Activated CD8-positive, alpha-beta memory T cell treated with anti-CD3 and anti-CD28 coated beads for 36 hours (primary cell): ENCODE measurements around the gene TRIM14. TPM values are rescaled to one million over a fixed set of nuclear protein-coding genes. Genes with fewer than 3 reads are reported as not detected.
"Not testable (repeated sequence)": the region's sequence is repeated elsewhere in the genome, so short reads cannot be mapped to it uniquely, and the experiment has no call there.

ENCODE experiments used
- CTCF ChIA-PET: fragments of 350-600 bp; sonication (Branson Sonifier 250); formaldehyde crosslinking; loops from one replicate; lab custom pipeline; 2021; ENCODE audit warnings: antibody characterized with exemption; lab: Charles Lee
- POLR2A ChIA-PET: fragments of 350-600 bp; sonication (Branson Sonifier 250); formaldehyde crosslinking; loops from one replicate; lab custom pipeline; 2021; ENCODE audit warnings: antibody characterized with exemption; lab: Charles Lee
- total RNA-seq, 2 experiments: library from RNA; stranded (reverse); gene quantifications; one replicate each; pipeline ENCODE4 v1.2.3, GENCODE V29; 2021

TRIM14 gene
- total RNA-seq, 2 experiments from 2014 or later: 44.6 to 45.1 TPM

GRCh38 chr9:98094316-98094715 is 24.7 kb downstream of the TRIM14 start:
- CTCF ChIA-PET: interaction anchor here (1.0 to 1.5 kb wide), 2 partner anchors 24 to 111 kb away, joined by 3 read pairs; partner anchors contain the start of gene ANP32B
- POLR2A ChIA-PET: interaction anchor here (1.2 kb wide), 1 partner anchor 25 kb away, joined by 4 read pairs; the partner anchor contains the start of gene TRIM14

- POLR2A ChIA-PET: no interaction called here
- CTCF ChIA-PET: interaction anchor here (2.1 kb wide), 1 partner anchor 11 kb away, joined by 4 read pairs; no protein-coding TSS in a partner anchor
Observed at GRCh38 chr9:98092613-98092931, 26.4 kb downstream of the TRIM14 start.

- POLR2A ChIA-PET: no interaction called here
Observed at GRCh38 chr9:98091735-98092612, 27.0 kb downstream of the TRIM14 start.

DNA sequence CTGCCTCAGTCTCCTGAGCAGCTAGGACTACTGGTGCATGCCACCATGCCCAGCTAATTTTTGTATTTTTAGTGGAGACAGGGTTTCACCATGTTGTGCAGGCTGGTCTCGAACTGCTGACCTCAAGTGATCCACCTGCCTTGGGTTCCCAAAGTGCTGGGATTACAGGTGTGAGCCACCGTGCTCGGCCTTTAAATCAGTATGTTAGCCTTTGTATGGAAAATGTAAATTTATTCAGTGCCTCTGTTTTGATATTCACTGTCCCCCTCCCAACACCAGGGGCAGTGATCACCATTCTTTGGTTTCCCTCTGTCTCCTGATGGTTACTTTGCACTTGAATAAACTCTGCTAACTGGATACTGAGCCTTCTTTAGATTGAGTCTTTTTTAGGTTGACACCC is 28.3 kb downstream of the TRIM14 start:
- POLR2A ChIA-PET, CTCF ChIA-PET: not testable (repeated sequence)

More at GRCh38 chr9:98091735-98092612, 27.0 kb downstream of the TRIM14 start:
- CTCF ChIA-PET: interaction anchor here (2.1 kb wide), 1 partner anchor 10 kb away, joined by 4 read pairs; no protein-coding TSS in a partner anchor

DNA sequence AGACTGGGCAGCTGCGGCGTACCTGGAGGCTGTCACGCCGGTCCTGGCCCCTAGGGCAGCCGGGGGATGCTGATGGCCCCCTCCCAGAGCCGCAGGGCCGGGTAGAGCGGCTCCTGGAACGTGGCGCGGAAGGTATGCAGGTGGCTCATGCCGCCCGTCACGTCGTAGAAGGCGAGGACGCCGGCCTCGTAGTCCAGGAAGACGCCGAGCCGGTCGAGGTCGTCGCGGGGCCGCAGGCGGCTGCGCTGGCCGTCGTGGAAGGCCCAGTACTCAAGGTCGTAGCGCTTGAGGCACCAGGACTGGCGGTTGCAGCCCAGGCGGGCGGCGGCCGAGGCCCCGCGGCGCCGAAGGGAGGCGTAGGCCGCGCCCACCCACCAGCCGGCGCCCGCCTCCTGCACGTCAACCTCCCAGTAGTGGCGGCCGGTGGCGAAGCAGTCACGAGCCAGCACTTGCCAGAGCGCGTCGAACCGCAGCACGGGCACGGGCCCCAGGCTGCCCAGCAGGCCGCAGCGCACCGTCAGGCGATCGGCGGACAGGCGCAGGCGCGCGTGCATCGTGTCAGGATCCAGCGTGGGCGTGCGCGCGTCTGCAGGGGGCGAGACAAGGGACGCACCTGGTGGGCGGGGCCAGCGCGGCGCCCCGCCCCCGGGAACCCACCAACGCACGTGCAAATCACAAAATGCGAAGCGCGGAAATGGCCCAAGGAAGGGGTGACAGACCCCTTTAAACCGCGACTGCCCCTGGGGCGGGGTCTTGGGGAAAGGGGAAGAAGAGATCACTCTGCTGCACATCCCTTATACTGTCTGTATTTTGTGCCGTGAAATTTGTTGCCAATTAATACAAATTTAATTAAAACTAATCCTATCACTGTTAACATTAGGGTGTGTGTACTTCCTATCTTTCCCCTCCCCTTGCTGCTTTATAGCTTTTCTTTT is 31.3 kb downstream of the TRIM14 start:
- CTCF ChIA-PET: no interaction called here
- POLR2A ChIA-PET: no interaction called here

DNA sequence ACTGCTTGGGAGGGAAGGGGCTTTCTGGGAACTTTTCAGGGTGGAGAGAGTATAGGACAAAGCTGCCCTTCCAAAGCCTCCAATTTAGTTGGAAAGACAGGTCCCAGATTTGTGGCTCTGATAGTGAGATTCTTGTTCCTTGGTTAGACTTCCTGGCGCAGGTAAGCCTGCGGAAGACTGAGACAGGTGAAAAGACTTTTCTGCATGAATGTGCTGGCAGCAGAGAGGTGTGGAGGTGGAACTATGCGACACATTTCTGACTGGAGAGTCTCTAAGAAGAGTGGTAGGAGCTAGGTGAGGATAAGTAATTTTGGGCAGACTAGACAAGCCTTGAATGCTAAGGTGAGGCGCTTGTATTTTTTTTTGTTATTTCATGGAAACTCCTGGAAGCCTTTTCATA is 32.6 kb downstream of the TRIM14 start:
- POLR2A ChIA-PET: no interaction called here
- CTCF ChIA-PET: interaction anchor here (1.1 kb wide), 1 partner anchor 12 kb away, joined by 3 read pairs; no protein-coding TSS in a partner anchor

- ChIA-PET POLR2A (no interaction called here), CTCF (interaction anchor here (1.1 kb wide), 1 partner anchor 11 kb away, joined by 3 read pairs; no protein-coding TSS in a partner anchor)
Observed at GRCh38 chr9:98085944-98086343, 33.1 kb downstream of the TRIM14 start.

- ChIA-PET CTCF (interaction anchor here (1.4 kb wide), 1 partner anchor 11 kb away, joined by 3 read pairs; no protein-coding TSS in a partner anchor), POLR2A (no interaction called here)
Observed at GRCh38 chr9:98085058-98085457, 34.0 kb downstream of the TRIM14 start.

- CTCF ChIA-PET: interaction anchor here (1.4 kb wide), 1 partner anchor 10 kb away, joined by 3 read pairs; no protein-coding TSS in a partner anchor
- POLR2A ChIA-PET: interaction anchor here (0.5 kb wide), 1 partner anchor 22 kb away, joined by 6 read pairs; no protein-coding TSS in a partner anchor
Observed at GRCh38 chr9:98084396-98084795, 34.6 kb downstream of the TRIM14 start.

- ChIA-PET POLR2A (interaction anchor here (0.5 kb wide), 1 partner anchor 23 kb away, joined by 6 read pairs; no protein-coding TSS in a partner anchor), CTCF (interaction anchor here (1.4 kb wide), 1 partner anchor 10 kb away, joined by 3 read pairs; no protein-coding TSS in a partner anchor)
Observed at GRCh38 chr9:98083566-98084183, 35.3 kb downstream of the TRIM14 start.

DNA sequence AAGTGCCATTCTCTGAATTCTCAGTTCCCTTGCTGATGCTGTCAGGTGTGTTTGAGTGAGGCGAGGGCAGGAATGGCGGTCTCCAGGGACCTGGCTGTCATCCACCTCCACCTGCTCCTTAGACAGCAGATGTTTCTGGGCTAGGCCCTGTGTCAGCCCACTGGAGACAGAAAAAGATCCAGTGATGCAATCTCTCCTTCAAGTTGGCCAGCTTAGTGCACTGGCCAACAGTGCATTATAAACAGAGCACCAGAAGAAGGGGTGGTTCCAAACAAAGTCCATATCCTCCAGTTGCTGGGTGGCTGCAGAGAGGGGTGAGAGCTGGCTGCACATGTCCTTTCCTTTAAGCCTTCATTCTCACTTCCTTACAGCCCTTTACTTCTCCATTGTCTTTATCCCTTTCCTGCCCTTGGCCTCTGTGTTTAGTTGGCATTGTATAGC is 35.9 kb downstream of the TRIM14 start:
- POLR2A ChIA-PET: no interaction called here
- CTCF ChIA-PET: no interaction called here

GRCh38 chr9:98081477-98082219 is 37.4 kb downstream of the TRIM14 start:
- CTCF ChIA-PET: interaction anchor here (0.9 to 1.5 kb wide), 2 partner anchors 11 to 20 kb away, joined by 3 to 4 read pairs; no protein-coding TSS in a partner anchor
- POLR2A ChIA-PET: no interaction called here

DNA sequence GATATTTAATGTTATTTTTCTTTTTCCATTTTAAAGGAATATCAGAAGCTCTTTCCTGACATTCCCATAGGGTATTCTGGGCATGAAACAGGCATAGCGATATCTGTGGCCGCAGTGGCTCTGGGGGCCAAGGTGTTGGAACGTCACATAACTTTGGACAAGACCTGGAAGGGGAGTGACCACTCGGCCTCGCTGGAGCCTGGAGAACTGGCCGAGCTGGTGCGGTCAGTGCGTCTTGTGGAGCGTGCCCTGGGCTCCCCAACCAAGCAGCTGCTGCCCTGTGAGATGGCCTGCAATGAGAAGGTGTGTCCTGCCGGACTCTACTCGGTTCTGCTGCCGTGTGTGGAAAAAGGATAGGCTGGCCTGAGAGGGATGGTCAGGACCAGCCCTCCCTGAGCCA is 38.2 kb downstream of the TRIM14 start:
- ChIA-PET POLR2A (no interaction called here), CTCF (interaction anchor here (0.6 to 1.5 kb wide), 3 partner anchors 8 to 38 kb away, joined by 3 to 4 read pairs (median 3); partner anchors contain the start of gene TRIM14)

- CTCF ChIA-PET: interaction anchor here (0.6 kb wide), 2 partner anchors 8 to 39 kb away, joined by 3 read pairs; partner anchors contain the start of gene TRIM14
- POLR2A ChIA-PET: no interaction called here
Observed at GRCh38 chr9:98080326-98080725, 38.7 kb downstream of the TRIM14 start.

- ChIA-PET CTCF (interaction anchor here (1.2 kb wide), 1 partner anchor 109 kb away, joined by 3 read pairs; no protein-coding TSS in a partner anchor), POLR2A (no interaction called here)
Observed at GRCh38 chr9:98078895-98079294, 40.1 kb downstream of the TRIM14 start.

DNA sequence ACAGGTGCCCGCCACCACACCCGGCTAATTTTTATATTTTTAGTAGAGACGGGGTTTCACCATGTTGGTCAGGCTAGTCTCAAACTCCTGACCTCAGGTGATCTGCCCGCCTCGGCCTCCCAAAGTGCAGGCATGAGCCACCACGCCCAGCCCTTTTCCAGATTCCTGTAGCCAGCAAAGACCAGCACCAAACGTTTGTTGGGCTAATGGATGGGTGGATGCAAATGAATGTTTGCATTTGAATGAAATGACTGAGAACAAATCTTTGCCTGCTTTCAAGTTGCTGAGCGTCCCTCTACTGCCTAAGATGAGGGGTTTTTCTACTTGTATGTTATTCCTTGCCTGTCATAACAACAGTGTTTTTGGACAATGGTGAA is 42.5 kb downstream of the TRIM14 start:
- POLR2A ChIA-PET: not testable (repeated sequence)
- CTCF ChIA-PET: interaction anchor here (0.8 to 1.2 kb wide), 2 partner anchors 42 to 187 kb away, joined by 3 read pairs; no protein-coding TSS in a partner anchor

- POLR2A ChIA-PET: interaction anchor here (0.7 kb wide), 2 partner anchors 180 to 509 kb away, joined by 3 to 5 read pairs; no protein-coding TSS in a partner anchor
- CTCF ChIA-PET: interaction anchor here (0.8 to 2.4 kb wide), 6 partner anchors 11 to 188 kb away, joined by 3 to 9 read pairs (median 5); no protein-coding TSS in a partner anchor
Observed at GRCh38 chr9:98075332-98075805, 43.7 kb downstream of the TRIM14 start.
